SU-DHL-6 (cell line): ENCODE measurements around the gene NPY1R.

Source experiments
- EZH2phosphoT487 ChIP-seq: fragments of 200-600 bp; sonication (generic), shearing (Covaris generic); conservative IDR thresholded peaks from 2 replicates; pipeline ENCODE4 v1.6.1; 2018; ENCODE audit warnings: mild to moderate bottlenecking, antibody characterized with exemption, low read length, moderate library complexity, mixed read lengths
- TF ChIP-seq, protein P1 (sequence below): fragments of 200-600 bp; sonication (generic); IDR thresholded peaks from one replicate; pipeline ENCODE4 v1.5.1; 2017; ENCODE audit warnings: antibody characterized with exemption, mild to moderate bottlenecking, low read length, moderate library complexity; ENCODE audit not compliant: insufficient read depth, poor library complexity, severe bottlenecking

DNA sequence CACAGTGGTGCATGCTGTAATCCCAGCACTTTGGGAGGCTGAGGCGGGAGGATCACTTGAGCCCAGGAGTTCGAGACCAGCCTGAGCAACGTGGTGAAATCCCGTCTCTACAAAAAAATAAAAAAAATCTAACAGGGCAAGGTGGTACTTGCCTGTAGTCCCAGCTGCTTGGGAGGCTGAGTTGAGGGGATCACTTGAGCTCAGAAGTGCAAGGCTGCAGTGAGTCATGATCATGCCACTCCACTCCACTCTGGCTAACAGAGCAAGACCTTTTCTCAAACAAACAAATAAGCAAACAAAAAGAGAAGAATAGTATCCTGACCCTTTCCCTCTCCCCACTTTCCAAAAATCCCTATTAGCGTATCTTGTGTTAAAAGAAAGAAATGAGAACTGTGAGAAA lies 52.7 kb downstream of the NPY1R start:
- TF ChIP-seq, protein P1, sequence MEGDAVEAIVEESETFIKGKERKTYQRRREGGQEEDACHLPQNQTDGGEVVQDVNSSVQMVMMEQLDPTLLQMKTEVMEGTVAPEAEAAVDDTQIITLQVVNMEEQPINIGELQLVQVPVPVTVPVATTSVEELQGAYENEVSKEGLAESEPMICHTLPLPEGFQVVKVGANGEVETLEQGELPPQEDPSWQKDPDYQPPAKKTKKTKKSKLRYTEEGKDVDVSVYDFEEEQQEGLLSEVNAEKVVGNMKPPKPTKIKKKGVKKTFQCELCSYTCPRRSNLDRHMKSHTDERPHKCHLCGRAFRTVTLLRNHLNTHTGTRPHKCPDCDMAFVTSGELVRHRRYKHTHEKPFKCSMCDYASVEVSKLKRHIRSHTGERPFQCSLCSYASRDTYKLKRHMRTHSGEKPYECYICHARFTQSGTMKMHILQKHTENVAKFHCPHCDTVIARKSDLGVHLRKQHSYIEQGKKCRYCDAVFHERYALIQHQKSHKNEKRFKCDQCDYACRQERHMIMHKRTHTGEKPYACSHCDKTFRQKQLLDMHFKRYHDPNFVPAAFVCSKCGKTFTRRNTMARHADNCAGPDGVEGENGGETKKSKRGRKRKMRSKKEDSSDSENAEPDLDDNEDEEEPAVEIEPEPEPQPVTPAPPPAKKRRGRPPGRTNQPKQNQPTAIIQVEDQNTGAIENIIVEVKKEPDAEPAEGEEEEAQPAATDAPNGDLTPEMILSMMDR, result no peak
- no peak for TF ChIP-seq EZH2phosphoT487
